DOHH2 (cell line): Measurements from ENCODE around the gene TRMT61B.

ENCODE experiments used
- H3F3A ChIP-seq: fragments of 200-600 bp; sonication (generic), shearing (Covaris generic); 2 replicates; pipeline ENCODE4 v1.6.0; 2016; ENCODE audit warnings: antibody characterized with exemption, mild to moderate bottlenecking; ENCODE audit not compliant: control insufficient read depth, insufficient read depth
- H3K27ac ChIP-seq: fragments of 200-600 bp; sonication (generic); 2 replicates; pipeline ENCODE4 v1.5.1; 2014; ENCODE audit warnings: low read depth, mild to moderate bottlenecking, low read length, moderate library complexity
- H3K27me3 ChIP-seq: fragments of 200-600 bp; sonication (generic); 2 replicates; pipeline ENCODE4 v1.6.1; 2014; ENCODE audit warnings: mild to moderate bottlenecking, low read length, mixed read lengths; ENCODE audit not compliant: control insufficient read depth
- H3K36me3 ChIP-seq: fragments of 200-600 bp; sonication (generic); 2 replicates; pipeline ENCODE4 v1.6.1; 2014; ENCODE audit warnings: mild to moderate bottlenecking, low read length, moderate library complexity, mixed read lengths; ENCODE audit not compliant: control insufficient read depth
- H3K4me1 ChIP-seq: fragments of 200-600 bp; sonication (generic); 2 replicates; pipeline ENCODE4 v1.6.1; 2014; ENCODE audit warnings: mild to moderate bottlenecking, low read length, mixed read lengths; ENCODE audit not compliant: control insufficient read depth
- H3K4me2 ChIP-seq: fragments of 200-600 bp; sonication (generic); 2 replicates; pipeline ENCODE4 v1.6.0; 2014; ENCODE audit warnings: mild to moderate bottlenecking, low read length, moderate library complexity
- H3K4me3 ChIP-seq: fragments of 200-600 bp; sonication (generic); 2 replicates; pipeline ENCODE4 v1.5.1; 2014; ENCODE audit warnings: mild to moderate bottlenecking, low read length, mixed read lengths
- H3K79me2 ChIP-seq: fragments of 200-600 bp; sonication (generic); 2 replicates; pipeline ENCODE4 v1.6.1; 2014; ENCODE audit warnings: mild to moderate bottlenecking, low read length, mixed read lengths; ENCODE audit not compliant: control insufficient read depth
- H3K9me2 ChIP-seq: fragments of 200-600 bp; sonication (generic); replicated peaks from 2 replicates; pipeline ENCODE4 v1.6.1; 2014; ENCODE audit warnings: mild to moderate bottlenecking, low read length, mixed read lengths; ENCODE audit not compliant: control insufficient read depth
- H3K9me3 ChIP-seq: fragments of 200-600 bp; sonication (generic); 2 replicates; pipeline ENCODE4 v1.6.1; 2014; ENCODE audit warnings: antibody characterized with exemption, low read length, mixed read lengths; ENCODE audit not compliant: control insufficient read depth, insufficient read depth
- H4K20me1 ChIP-seq: fragments of 200-600 bp; sonication (generic); 2 replicates; pipeline ENCODE4 v1.6.0; 2014; ENCODE audit warnings: low read depth, mild to moderate bottlenecking, antibody characterized with exemption, low read length, moderate library complexity; ENCODE audit not compliant: control insufficient read depth, insufficient read depth
- EZH2phosphoT487 ChIP-seq: fragments of 200-600 bp; sonication (generic); IDR thresholded peaks from 2 replicates; pipeline ENCODE4 v1.6.1; 2017; ENCODE audit warnings: borderline replicate concordance, mild to moderate bottlenecking, antibody characterized with exemption, low read length, moderate library complexity, mixed read lengths
- TF ChIP-seq, protein P1 (sequence below): fragments of 200-600 bp; sonication (generic); IDR thresholded peaks from one replicate; pipeline ENCODE4 v1.5.1; 2014; ENCODE audit warnings: antibody characterized with exemption, mild to moderate bottlenecking, low read depth, low read length; ENCODE audit not compliant: poor library complexity, severe bottlenecking

The TRMT61B gene

DNA sequence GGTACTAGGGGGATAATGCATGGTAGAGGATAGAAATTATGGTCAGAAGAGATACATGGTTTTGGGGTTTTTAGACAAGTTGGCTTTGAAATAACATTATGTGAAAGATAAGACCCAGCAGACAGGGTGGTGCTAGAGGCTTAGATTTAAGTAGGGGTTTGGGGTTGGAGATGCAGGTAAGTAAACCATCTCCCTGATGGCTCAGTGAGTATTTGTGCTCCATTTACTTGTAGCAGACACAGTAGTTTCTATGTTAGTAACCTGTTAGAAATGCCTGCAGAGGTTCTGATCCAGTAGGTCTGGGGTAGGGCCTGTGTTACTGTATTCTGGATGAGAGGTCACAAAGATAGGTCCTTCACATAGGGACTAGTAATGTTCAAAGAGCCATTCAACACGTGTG lies 38.1 kb upstream of the TRMT61B start:
- Histone ChIP-seq H3K36me3 (peaks cover 95% of the 10 kb centered on the region), H3K4me3 (no peak overlapping the region), H4K20me1 (peaks cover 33% of the 10 kb centered on the region), H3K79me2 (peaks cover 96% of the 10 kb centered on the region), H3K4me1 (no peaks in the 10 kb centered on the region), H3K27ac (no peak overlapping the region), H3K9me2 (no peaks in the 10 kb centered on the region), H3K27me3 (no peaks in the 10 kb centered on the region), H3F3A (peaks cover 18% of the 10 kb centered on the region; the same call in 1 of the 2 replicates), H3K9me3 (no peaks in the 10 kb centered on the region), H3K4me2 (no peak overlapping the region)
- TF ChIP-seq, protein P1, sequence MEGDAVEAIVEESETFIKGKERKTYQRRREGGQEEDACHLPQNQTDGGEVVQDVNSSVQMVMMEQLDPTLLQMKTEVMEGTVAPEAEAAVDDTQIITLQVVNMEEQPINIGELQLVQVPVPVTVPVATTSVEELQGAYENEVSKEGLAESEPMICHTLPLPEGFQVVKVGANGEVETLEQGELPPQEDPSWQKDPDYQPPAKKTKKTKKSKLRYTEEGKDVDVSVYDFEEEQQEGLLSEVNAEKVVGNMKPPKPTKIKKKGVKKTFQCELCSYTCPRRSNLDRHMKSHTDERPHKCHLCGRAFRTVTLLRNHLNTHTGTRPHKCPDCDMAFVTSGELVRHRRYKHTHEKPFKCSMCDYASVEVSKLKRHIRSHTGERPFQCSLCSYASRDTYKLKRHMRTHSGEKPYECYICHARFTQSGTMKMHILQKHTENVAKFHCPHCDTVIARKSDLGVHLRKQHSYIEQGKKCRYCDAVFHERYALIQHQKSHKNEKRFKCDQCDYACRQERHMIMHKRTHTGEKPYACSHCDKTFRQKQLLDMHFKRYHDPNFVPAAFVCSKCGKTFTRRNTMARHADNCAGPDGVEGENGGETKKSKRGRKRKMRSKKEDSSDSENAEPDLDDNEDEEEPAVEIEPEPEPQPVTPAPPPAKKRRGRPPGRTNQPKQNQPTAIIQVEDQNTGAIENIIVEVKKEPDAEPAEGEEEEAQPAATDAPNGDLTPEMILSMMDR: no peak
- no peak for TF ChIP-seq EZH2phosphoT487

DNA sequence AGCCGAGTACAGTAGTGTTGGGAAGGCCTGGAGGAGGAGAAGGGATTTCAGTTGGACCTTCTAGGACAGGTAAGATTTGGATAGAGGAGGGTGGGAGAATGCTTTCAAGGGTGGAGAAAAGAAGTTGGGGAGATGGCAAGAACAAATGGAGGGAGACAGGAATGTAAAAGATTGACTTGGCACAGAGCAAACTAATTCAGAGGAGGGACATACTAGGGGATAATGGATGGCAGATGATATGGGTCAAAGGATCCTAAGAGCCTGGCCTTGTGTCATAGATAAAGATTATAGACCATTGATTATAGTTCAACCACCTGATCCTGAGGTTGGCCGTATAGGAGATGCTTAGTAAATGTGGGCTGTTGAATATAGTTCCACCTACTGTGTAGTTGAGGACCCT lies 36.7 kb upstream of the TRMT61B start:
- Histone ChIP-seq H4K20me1 (peaks cover 34% of the 10 kb centered on the region), H3K4me3 (no peak overlapping the region), H3K27me3 (no peaks in the 10 kb centered on the region), H3K4me2 (no peak overlapping the region), H3F3A (peaks cover 16% of the 10 kb centered on the region; the same call in 1 of the 2 replicates), H3K79me2 (peaks cover 99% of the 10 kb centered on the region), H3K9me2 (no peaks in the 10 kb centered on the region), H3K9me3 (no peaks in the 10 kb centered on the region), H3K27ac (no peak overlapping the region), H3K4me1 (no peaks in the 10 kb centered on the region), H3K36me3 (peaks cover 96% of the 10 kb centered on the region)
- TF ChIP-seq, protein P1: no peak
- no peak for TF ChIP-seq EZH2phosphoT487

DNA sequence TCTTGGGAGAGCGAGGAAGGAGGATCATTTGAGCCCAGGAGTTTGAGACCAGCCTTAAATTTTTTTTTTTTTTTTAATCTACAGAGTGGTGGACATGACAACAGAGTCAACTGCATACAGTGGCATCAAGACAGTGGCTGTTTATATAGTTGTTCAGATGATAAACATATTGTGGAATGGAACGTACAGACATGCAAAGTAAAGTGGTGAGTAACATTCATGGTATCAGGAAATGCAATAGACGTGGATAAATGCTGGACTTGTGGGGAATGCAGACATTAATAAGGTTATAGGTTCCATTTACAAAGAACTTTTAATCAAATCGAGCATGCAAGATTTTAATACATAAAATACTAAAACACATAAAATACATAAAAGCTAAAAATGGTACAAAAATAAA lies 36.3 kb upstream of the TRMT61B start:
- Histone ChIP-seq H3K4me1 (no peaks in the 10 kb centered on the region), H4K20me1 (peaks cover 34% of the 10 kb centered on the region), H3K36me3 (peaks cover 96% of the 10 kb centered on the region), H3K9me2 (no peaks in the 10 kb centered on the region), H3K4me3 (no peak overlapping the region), H3K4me2 (no peak overlapping the region), H3K9me3 (no peaks in the 10 kb centered on the region), H3K27ac (no peak overlapping the region), H3K79me2 (peaks cover 99% of the 10 kb centered on the region), H3K27me3 (no peaks in the 10 kb centered on the region), H3F3A (peaks cover 16% of the 10 kb centered on the region; the same call in 1 of the 2 replicates)
- TF ChIP-seq, protein P1: no peak
- TF ChIP-seq EZH2phosphoT487: no peak
